ENCODE data around the gene SAP30BP.
A peak's percentile ranks its signal among the peaks of the same experiment; 100 is the strongest.

The SAP30BP gene

DNA sequence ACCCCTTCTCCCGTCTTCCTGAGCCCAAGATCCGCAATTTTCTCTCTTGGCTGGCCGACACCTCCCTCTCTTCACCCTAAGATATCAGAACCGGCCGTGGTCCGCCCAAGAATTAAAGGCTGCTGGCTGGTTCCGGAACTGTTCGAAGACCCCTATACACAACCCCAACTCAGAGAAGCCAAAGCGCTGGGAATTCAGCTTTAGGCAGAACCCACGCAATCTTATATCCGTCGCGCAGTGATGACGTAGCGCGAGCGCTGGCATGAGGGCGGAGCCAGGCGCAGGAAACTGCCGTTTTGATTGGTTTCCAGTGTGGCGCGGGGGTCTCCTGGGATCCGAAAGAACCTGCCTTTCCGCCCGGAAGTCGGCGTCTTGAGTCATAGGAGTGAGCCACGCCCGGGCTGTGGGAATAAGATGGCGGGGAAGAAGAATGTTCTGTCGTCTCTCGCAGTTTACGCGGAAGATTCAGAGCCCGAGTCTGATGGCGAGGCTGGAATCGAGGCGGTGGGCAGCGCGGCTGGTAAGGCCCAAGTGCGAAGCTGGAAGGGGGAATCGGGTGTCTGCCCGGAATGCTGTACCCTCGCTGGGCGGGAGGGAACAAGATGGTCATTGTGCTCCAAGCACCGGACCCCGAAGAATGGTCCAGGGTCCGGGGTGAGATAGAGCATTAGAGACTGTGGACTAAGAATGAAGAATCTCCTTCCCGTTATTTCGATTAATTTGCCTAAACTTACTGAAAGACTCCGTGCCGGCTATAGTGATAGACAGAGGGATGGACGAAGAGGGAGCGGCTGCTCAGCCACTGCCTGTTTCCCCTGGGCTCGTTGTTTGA is at the start of gene SAP30BP, which contains the start of gene RECQL5:
Gene SAP30BP (plus strand): TSS at position 380 of the 832 bp plus-strand sequence. CDS start 35 bp downstream, at position 415.
Gene RECQL5 (minus strand): TSS at position 196 of the 832 bp plus-strand sequence. CDS start 597 bp downstream, outside the sequence.
- DNase-seq (ENCODE audit: low read depth in 2 of 2), result peak; percentile 96 to 97

DNA sequence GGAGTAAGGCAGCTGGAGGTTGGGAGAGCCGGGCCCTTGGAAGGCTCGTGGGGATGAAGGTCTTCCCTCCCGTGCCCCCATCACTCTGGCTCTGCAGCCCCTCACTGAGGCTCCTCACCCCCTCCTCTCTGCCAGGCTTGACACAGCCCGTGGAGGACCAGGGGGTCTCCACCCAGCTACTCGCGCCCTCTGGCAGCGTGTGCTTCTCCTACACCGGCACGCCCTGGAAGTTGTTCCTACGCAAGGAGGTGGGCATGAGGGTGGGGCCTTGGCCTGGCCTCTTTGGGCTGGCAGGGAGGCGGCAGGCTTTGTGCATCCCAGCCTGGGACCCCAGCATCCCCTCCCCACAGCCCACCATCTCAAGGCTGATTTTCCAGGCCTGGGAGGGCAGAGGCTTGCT is 49.5 kb upstream of the SAP30BP start:
- no peak for DNase-seq (ENCODE audit: low read depth in 2 of 2)

DNA sequence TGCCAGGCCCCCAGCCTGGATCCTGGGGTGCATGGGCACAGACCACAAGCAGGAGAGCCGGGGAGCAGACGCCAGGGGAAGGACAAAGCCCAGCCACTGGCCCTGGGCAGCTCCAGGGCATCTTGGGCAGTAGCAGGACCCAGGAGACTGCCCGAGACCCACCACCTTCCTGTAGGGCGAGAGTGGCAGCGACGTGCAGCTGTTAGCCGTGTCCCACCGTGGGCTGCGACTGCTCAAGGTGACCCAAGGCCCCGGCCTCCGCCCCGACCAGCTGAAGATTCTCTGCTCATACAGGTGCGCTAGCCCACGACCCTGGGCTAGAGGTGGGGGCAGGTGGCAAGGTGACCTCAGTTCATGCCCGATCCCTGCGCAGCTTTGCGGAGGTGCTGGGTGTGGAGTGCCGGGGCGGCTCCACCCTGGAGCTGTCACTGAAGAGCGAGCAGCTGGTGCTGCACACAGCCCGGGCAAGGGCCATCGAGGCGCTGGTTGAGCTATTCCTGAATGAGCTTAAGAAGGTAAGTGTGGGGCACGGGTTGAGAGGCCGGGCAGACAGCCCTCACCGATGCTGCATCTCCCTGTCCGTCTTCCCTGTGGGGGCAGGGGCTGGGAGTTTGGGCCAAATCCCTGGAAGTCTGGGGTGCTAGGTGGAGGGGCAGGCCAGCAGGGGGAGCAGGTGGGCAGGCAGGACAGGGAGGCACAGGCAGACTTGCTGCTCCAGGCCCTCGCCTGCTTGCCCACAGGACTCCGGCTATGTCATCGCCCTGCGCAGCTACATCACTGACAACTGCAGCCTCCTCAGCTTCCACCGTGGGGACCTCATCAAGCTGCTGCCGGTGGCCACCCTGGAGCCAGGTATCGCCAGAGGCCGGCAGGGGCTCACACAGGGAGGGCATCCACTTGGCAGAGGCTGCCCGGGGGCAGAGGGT is 47.4 kb upstream of the SAP30BP start:
- no peak for DNase-seq (ENCODE audit: low read depth in 2 of 2)

DNA sequence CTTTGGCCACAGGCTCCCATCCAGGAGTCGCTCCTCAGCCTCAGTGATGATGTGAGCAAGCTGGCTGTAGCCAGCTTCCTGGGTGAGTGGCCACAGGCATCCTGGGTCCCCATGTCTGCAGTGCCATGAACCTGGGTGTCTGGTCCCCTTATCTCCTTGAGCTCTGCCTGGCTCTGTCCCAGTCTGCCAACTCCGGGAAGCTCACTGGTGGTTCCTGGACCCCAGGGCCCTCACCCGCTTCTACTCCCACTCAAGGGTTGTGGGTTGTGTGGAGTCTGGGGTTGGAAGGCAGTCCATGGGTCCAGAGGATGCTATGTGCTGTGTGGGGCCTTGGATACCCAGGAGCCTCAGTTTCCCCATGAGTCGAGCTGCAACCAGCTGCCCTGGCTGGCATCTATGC is 45.6 kb upstream of the SAP30BP start:
- DNase-seq (ENCODE audit: low read depth in 2 of 2), result no peak

DNA sequence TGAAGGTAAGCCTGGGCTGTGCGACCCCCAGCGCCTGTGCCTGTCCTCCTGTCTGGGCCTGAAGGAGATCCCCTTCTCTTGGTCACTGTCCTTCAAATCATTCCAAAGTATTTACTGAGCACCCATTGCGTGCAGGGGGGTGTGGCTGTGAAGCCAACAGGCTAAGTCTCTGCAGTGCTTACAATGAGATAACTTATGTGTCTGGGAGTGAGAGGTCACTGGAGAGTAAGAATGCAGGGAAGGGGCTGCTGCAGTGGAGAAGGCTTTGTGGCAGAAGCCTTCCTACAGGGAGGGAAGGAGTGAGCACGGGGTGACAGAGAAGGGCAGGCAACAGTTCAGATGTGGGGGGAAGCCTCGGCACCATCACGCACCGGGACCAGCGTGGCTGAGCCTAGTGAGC is 45.1 kb upstream of the SAP30BP start:
- DNase-seq (ENCODE audit: low read depth in 2 of 2), result no peak

DNA sequence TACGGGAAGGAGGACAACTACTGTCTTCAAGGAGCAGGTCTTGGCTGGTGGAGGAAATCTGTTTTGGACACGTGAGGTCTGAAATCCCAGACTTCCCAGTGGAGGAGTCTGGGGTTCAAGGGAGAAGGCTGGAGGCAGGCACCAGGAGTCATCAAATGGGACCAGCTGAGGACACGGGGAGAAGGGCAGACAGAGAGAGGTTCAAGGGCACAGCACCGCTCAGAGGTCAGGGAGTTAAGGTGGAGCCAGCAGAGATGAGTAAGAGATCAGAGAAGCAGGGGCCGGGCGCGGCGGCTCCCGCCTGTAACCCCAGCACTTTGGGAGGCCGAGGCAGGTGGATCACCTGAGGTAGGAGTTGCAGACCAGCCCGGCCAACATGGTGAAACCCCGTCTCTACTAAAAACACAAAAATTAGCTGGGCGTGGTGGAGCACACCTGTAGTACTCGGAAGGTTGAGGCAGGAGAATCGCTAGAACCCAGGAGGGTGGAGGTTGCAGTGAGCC is 44.3 kb upstream of the SAP30BP start:
- DNase-seq (ENCODE audit: low read depth in 2 of 2), result no peak

DNA sequence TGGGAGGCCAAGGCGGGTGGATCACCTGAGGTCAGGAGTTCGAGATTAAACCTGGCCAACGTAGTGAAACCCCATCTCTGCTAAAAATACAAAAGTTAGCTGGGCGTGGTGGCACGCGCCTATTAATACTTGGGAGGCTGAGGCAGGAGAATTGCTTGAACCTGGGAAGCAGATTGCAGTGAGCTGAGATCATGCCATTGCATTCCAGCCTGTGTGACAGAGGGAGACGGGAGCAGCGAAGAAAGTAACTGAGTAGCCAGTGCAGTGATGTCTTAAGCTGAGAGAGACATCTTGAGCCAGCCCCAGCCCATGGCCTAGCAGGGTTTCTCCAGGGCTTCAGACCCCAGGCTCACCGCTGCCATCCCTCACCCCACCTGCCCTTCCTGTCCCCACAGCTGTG is 43.8 kb upstream of the SAP30BP start:
- DNase-seq (ENCODE audit: low read depth in 2 of 2), result no peak

DNA sequence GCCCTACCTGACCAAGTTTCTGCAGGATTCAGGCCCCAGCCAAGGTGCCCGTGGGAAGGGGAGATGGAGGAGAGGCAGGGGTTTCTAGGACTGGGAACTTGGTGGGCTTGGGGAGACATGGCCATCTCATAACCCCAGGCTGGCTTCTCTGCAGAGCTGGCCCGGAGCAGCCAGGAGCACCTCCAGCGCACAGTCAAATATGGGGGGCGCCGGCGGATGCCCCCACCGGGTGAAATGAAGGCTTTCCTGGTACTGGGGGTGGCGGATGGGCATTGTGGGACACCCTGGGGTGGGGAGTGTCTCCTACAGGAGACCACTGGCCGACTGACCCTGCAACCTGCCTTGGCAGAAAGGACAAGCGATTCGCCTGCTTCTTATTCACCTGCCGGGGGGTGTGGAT is 43.1 kb upstream of the SAP30BP start:
- DNase-seq (ENCODE audit: low read depth in 2 of 2), result no peak

DNA sequence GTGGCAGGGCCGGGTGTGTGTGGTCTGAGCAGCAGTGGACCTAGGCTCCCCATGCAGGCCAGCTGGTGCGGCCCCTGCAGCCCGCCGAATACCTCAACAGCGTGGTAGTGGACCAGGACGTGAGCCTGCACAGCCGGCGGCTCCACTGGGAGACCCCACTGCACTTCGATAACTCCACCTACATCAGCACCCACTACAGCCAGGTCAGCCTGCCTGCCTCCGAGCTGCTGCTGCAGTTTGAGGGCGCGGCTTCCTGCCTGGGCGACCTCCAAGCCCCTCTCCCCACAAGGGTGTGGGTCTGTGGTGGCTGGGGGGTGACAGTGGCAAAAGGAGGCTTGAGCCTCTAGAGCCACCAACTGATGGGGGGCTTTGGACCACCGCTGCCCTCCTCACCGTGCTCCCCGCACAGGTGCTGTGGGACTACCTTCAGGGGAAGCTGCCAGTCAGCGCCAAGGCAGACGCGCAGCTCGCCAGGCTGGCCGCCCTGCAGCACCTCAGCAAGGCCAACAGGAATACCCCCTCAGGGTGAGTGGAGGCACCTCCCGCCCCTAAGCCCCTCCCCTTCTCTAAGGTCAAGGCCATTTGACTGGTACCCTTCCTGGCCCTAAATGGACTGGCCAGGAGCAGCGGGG is 42.3 kb upstream of the SAP30BP start:
- DNase-seq (ENCODE audit: low read depth in 2 of 2), result no peak

DNA sequence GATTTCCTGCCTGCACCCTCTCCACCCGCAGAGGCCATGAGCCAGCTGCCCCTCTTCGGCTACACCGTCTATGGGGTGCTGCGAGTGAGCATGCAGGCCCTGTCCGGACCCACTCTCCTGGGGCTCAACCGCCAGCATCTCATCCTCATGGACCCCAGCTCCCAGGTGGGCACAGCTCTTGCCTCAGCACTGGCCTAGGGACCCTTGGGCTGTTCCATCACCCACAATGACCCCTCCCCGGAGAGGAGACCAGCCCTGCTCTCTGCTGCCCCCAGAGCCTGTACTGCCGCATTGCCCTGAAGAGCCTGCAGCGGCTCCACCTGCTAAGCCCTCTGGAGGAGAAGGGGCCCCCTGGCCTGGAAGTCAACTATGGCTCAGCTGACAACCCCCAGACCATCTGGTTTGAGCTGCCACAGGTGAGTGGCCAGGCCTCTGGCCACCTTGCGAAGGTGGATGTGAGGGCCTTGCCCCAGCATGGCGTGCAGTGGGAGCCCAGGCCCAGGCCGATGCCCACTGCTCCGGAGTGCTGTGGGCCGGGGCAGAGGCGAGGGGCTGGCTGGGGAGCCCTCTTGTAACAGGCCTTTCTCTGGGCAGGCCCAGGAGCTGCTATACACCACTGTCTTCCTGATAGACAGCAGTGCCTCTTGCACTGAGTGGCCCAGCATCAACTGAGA is 41.2 kb upstream of the SAP30BP start:
- no peak for DNase-seq (ENCODE audit: low read depth in 2 of 2)

DNA sequence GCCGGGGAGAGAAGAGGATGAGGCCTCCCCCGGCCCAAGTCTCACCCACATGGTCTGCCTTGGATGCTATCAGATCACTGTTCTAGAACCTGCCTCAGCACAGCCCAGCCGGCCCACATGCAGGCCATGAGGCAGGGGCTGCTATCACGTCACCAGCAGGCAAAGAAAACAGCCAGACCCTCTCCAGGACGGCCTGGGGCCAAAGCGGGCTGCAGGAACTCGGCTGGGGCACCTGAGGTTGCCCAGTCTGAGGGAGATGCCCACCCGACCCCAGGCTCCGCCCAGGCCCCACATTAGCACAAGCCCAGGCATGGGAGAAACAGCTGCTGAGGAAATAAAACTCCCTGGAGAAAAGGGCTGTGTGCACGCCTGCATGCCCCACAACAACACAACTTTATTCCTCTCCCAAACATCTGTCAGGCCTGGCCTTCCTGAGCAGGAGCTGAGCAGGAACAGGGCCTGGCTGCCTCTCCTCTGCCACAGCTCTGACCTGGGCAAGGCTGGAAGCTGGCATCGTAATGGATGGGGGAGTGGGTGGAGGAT is 40.6 kb upstream of the SAP30BP start:
- no peak for DNase-seq (ENCODE audit: low read depth in 2 of 2)

DNA sequence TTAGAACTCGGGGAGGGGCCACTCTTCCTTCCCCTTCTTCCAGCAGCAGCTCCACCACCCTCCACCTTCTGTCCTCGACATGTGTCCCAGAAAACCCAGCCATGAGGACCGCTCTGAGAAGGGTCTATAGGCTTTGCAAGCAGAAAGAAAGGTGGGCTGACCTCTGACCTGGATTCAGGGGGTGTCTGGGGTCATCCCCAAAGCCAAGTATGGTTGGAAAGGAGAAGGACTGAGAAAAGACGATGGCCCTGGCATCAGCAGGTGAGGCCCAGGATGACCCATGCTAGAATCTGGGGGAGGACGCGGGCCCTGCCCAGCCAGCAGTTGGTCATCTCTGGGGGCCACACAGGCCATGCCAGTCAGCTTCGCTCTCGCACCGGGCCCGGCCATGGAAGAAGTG is 40.0 kb upstream of the SAP30BP start:
- DNase-seq (ENCODE audit: low read depth in 2 of 2), result no peak

DNA sequence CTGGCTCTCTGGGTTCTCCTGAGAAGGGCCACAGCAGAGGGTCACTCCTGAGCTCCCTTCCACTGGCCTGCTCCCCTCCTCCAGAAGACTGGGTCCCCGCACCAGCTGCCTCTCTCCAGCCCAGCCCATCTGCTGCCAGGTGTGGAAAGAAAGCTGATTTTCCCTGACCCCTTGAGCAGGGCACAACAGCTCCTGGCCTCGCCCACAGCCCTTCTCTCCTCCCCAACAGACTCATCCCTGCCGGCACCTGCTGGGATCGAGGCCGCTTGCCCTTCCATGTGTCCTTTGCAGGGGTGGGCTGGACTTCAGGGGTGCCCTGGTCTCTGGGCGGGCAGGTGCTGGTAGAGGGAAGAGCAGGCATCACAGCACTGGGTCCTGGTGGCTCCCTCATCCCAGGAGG is 38.7 kb upstream of the SAP30BP start:
- no peak for DNase-seq (ENCODE audit: low read depth in 2 of 2)

DNA sequence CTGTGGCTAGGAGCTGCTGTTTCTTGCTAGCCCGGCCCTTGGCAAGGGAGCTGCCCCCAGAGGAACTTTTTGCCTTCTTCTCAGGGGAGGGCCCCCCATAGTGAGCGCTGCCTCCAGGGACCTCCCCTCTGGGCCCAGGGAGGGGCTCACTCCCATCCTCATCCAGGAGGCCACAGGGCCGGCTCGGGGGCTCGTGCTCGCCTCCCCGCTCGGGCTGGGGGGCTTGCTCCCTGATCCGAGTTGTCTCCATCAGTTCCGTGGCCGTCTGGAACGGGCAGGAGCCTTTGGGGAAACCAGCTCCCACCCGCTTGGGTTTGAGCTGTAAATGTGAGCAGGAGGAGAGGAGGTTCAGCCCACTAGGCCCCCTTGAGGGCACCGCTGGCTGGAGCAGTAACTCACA is 38.0 kb upstream of the SAP30BP start:
- no peak for DNase-seq (ENCODE audit: low read depth in 2 of 2)

DNA sequence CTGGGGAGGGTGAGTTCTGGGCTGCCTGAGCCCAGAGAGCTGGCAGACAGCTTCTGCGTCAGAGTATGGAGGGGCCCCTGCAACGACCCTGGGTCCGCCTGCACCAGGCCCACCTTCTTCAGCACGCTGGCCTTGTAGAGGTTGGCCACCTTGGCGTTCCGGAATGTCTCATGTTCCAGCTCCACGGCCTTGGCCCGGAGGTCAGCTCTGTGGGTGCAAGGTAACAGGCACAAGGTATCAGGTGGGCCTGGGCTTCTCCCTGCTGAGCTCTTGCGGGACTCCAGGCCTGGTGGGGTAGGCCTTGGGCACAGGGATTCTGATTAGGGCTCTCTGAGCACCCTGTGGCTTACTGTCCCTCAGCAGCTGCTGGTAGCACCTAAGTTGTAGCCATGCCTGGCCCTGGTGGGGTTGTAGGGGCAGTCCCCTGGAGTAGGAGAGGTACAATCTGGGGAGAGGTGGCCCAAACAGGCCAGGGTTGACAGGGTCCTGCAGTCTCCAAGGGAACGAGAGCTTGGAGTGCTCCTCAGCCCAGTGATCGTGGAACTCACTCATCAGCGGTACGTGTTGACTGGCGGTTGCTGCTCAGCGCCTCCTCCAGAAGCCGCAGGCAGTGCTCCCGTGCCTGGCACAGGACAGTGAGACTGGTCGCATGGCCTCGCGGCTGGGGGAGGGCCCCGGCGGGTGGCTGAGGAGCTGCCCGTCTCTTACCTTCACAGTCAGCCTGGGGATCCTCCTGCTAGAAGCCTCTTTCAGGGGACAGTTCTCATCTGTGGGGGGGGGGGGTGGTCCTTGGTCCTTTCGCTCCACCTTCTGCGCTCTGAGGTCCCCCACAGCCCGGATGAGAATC is 36.8 kb upstream of the SAP30BP start:
- DNase-seq (ENCODE audit: low read depth in 2 of 2), result no peak

DNA sequence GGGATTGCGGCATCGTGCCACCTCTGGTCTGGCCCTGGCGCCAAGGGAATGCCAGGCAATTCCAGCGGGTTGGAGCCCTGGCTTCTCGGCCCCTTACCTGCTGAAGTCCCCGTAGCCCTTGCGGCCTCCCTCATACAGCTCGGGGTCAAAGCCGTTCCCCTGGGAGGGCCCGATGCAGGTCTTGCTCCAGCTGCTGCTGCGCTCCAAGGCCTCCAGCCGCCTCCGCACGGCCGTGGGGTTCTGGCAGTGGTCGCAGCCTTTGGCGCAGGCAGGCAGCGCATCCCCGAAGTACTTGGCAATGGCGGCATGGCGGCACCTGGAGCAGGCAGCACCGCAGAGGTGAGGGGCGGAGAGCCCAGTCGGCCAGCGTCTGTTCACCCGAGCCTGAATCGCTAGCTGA is 35.8 kb upstream of the SAP30BP start:
- DNase-seq (ENCODE audit: low read depth in 2 of 2), result no peak

DNA sequence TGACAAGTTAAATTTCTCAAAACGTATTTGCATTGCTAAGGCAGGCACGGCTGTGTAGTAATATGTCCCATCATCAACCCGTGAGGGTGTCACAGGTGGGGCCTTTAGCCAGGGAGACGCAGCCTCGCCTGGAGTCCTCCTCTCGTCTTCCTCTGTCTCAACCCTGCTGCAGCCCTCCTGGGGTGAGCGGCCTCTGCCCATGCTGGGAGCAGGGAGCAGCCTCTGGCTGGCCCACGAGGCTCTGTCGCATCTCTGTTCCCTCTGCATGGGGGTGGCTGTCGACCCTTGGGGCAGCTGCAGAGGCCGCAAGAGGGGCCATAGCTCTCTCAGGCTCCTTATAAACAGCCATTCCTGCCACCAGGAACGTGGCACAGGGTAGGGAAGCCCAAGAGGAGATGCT is 34.7 kb upstream of the SAP30BP start:
- no peak for DNase-seq (ENCODE audit: low read depth in 2 of 2)

DNA sequence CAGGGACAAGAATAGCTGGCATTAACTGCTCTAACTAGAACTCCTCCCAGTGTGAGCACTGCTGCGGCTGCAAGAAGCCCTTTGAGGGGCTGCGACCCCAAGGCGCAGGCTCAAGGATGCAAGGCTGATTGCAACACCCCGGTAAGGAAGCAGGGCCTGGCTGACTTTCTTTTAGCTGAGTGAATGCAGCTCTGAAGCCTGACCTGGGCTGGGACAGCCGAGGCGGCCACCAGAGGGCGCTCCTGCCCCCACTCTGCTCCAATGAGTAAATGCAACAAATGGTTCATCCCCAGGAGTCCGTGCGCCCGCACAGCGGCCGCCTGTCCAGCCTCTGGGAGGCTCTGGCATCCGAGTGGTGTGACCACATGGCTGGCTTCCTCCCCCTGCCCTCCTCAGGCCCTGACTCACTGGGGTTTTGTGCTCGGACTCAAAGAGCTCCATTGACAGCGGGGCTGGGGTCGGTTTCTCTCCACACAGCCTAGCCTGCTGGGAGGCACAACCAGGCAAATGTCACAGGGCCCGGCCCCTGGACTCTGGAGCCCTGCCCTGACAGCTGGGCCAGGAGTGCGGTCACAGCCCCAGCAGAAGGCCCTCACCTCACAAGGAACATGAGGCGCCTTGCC is 34.2 kb upstream of the SAP30BP start, which contains the start of gene SMIM5:
Gene SMIM5 (plus strand): TSS at position 572 of the 623 bp plus-strand sequence. CDS start 6,768 bp downstream, outside the sequence.
- DNase-seq (ENCODE audit: low read depth in 2 of 2), result peak; percentile 57 to 69
